ENCODE results near the gene ZXDC. TPM values are rescaled to one million over a fixed set of nuclear protein-coding genes. Genes with fewer than 3 reads are reported as not detected.
A peak's percentile ranks its signal among the peaks of the same experiment; 100 is the strongest.

ZXDC gene, protein sequence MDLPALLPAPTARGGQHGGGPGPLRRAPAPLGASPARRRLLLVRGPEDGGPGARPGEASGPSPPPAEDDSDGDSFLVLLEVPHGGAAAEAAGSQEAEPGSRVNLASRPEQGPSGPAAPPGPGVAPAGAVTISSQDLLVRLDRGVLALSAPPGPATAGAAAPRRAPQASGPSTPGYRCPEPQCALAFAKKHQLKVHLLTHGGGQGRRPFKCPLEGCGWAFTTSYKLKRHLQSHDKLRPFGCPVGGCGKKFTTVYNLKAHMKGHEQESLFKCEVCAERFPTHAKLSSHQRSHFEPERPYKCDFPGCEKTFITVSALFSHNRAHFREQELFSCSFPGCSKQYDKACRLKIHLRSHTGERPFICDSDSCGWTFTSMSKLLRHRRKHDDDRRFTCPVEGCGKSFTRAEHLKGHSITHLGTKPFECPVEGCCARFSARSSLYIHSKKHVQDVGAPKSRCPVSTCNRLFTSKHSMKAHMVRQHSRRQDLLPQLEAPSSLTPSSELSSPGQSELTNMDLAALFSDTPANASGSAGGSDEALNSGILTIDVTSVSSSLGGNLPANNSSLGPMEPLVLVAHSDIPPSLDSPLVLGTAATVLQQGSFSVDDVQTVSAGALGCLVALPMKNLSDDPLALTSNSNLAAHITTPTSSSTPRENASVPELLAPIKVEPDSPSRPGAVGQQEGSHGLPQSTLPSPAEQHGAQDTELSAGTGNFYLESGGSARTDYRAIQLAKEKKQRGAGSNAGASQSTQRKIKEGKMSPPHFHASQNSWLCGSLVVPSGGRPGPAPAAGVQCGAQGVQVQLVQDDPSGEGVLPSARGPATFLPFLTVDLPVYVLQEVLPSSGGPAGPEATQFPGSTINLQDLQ
- 10 to 100 TPM; 29.9 to 34.0 (median 31.6) TPM for polyA plus RNA-seq (ENCODE audit: insufficient read length in 3 of 3)

DNA sequence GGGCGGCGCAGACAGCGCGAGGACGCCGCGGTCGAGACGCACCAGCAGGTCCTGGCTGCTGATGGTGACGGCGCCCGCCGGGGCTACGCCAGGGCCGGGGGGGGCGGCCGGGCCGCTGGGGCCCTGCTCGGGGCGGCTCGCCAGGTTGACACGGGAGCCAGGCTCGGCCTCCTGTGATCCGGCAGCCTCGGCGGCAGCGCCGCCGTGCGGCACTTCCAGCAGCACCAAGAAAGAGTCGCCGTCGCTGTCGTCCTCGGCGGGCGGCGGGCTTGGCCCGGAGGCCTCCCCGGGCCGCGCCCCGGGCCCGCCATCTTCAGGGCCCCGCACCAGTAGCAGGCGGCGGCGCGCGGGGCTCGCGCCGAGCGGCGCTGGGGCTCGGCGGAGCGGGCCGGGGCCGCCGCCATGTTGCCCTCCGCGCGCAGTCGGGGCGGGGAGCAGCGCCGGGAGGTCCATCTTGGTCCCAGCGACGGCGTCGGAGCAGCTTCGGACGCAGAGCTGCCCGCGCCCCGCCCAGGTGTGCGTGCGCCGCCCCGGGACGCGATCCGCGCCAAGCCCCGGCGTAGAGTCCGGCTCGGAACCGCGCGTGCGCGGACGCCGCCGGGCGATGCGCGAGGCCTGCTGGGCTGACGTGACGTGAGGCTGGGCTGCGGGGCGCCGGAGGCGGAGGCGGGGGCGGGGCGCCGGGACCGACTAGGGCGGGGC is at the start of gene ZXDC:
Gene ZXDC, minus strand, starts transcription at position 479 of the 702 bp plus-strand sequence. Its CDS starts 26 bp downstream, at position 453.
- peak; percentile 72 to 90 (median 86) for DNase-seq (ENCODE audit: low read depth in 3 of 3, low spot score in 2 of 3)

DNA sequence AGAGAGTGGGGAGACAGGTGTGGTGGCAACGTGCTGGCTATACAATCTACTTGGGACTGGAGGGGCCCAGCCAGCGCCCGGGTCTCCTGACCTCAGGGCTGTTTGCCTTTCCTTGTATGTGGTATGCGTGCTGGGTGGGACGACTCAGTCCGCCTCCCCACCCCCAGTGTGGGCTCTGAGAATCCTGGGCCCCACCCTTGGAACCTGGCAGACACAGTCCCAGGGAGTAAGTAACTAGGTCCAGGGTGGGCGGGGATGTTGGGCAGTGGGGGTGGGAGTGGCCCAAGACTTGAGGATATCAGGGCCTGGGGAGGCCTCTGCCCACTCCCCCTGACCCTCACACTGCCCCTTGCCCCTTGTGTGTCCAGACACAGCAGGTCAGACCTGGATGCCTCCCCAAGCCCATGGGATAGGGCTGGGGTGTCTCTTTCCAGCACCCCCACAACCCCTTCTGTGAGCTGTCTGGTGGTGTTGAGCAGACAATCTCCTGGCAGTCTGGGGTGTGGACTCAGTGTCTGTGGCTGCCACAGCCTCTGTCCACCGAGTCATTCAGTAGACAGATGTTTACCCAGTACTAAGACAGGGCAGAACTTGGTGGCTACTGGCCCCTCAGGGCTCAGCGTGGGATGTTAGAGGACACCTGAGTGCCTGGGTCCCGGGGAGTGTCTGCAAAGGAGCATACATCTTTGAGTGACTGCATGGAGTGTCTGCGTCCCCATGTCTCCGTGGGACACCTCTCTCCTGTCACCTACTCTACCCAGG is 49.6 kb upstream of the ZXDC start:
- DNase-seq (ENCODE audit: low read depth in 3 of 3, low spot score in 2 of 3) = no peak

DNA sequence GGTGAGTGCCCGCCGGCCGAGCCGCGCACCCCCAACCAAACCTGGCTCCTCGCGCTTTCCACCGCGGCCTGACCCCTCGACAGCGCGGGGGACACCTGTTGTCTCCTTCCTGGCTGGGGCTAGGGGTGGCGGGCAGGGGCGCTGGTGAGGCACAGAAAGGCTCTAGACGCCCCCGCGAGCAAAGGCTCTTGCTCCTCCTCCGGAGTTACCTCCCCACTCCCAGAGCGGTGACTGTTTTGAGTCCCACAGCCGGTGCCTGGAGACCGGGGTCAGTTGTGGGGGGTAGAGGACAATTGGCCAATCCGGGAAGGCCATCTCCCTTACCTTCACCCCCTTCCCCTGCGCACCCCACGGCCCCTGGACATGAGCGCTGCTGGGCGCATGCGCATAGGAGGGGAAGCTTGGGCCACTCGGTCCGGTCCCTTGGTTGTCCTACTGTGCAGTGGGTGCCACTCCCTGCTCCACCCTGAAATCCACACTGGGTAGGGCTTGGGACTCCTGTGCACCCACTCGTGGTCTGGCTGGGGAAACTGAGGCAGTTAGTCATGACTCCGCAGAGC is 48.8 kb upstream of the ZXDC start:
- DNase-seq (ENCODE audit: low read depth in 3 of 3, low spot score in 2 of 3) = no peak

DNA sequence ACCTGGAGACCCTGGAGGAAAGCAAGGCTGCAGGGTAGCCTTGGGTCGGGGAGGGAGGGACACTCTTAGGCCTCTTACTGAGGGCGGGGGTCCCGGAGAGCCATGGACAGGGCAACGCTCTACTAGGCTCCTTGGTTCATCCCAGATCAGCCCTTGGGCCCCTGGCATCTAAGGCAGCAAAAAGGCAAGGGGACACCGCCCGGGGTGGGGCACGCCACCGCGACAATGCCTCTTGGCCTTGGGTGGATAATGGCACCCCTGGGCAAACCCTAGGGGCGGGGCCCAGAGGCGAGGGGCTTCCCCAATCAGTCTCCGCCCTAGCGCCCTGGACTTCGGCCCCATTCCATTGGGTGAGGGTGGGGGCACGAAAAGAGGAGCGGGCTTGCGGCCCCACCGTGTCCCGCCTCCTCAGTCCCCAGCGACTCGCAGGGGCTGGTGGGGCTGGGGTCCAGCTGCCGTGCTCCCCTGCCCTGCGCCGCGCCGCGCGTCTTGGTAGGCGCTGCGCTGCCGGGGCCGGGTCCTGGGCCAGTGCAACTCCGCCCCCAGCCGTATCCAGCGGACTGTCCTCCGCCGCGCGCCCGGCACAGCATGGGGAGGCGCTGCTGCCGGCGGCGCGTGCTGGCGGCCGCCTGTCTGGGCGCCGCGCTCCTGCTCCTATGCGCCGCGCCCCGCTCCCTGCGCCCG is 48.2 kb upstream of the ZXDC start, which contains the start of gene CHST13:
Gene CHST13, plus strand, starts transcription at position 411 of the 684 bp plus-strand sequence. Its CDS starts 178 bp downstream, at position 589.
- no peak for DNase-seq (ENCODE audit: low read depth in 3 of 3, low spot score in 2 of 3)

DNA sequence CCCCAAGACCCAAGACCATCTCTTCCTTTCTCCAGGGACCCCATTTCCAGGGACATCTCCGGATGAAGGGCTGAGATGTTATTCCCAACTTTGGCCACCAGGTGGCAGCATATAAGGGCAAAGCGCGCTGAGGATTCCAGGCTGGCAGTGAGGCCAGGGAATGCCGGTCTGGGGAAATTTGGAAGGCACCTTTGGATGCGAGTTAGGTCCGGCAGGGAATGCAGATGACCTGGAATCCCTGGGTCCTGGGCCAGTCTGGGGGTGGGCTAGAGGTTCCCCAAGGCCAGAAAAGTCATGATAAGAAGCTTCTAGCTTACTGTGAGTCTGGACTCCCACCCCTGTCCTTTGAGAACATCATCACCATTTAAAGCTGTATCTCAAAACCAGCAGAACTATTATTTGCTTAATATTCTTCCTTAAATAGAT is 46.7 kb upstream of the ZXDC start:
- DNase-seq (ENCODE audit: low read depth in 3 of 3, low spot score in 2 of 3) = peak in 1 of 3 donors; percentile 50

DNA sequence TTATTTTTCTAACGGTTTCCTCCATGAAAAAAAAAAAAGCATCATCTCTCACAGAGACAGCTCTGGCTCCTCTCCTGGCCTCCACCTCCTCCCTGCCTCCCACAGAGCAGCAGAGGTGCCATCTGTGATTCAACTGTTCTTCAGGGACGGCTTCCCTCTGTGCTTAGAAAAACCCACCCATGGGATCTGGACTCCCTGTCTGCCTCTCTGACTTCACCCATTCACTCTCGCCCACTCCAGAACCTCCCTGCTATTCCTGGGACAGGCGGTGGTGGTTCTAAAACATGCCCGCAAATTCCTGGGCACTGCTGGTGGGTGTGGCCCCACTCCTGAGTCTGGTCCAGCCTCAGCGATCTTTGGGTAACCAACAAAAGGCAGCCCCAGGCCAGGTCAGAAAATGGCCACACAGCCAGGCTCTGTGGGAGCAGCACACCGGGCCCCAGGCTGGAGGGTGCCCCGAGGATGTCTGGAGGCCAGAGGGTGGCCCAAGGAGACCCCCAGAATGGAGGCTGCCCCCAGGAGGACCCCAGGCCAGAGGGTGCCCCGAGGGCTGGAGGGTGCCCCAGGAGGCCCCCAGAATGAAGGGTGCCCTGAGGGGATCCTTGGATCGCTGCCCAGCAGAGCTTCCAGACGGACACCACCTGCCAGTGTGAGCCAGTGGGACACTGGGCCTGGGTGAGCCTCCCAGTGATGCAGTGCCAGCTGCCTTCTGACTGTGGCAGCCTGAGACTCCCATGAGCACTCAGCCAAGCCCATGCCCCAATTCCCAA is 45.6 kb upstream of the ZXDC start:
- no peak for DNase-seq (ENCODE audit: low read depth in 3 of 3, low spot score in 2 of 3)

DNA sequence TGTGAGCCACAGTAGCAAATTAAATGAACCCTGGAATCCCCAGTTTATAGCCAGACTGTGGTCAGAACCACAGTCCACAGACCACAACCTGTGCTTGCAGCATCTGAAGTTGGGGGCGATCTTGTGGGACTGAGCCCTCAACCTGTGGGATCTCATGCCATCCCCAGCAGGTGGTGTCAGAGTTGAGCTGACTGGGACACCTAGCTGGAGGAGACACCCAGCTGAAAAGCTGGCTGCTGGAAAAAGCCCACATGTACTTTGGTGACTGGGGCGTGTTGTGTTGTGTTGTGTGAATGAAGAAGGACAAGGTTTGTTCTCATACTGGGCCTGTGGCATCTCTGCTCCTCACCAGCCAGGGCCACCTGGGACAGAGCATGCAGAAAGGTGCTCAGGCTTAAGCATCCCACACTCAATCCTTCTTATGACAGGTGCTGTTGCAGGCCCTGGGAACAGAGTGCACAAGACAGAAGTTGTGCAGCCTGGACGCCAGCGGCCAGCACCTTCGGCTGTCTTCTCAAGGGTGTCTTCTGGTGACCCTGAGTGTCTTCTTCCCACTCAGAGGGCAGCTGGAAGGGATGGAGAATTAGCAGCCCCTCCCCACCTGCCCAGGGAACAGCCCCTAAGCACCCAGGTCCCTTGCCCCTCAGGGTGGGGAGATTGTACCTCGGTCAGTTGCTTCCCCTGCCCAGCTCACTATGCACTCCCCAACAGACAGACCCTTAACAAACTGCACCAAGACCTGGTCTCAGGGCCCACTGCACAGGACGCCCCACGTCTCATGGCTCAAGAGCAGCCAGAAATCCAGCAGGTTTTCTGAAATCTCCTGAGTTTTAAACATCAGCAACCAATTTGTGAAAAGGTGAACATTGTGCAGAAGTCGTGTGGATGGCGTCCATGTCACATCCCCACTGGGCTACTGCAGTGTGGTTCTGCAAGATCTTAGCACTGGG is 44.1 kb upstream of the ZXDC start:
- DNase-seq (ENCODE audit: low read depth in 3 of 3, low spot score in 2 of 3) = no peak

DNA sequence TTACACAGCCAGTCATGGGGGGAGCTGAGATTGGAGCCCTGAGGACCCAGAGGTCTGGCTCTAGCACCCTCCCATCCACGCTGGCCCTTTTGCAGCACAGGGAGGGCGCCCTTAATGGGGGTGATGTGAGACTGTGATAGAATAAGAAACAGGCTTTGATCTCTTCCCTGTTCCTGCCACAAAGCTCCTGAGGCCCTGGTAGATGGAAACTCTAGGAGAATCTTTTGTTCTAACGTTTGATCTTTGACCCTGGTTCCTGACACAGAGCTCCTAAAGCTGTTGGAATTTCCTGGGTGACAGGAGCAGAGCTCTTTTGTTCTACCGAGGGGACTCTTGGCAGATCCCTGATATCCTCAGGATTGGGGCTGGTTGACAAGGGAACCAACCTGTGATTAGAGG is 43.1 kb upstream of the ZXDC start:
- DNase-seq (ENCODE audit: low read depth in 3 of 3, low spot score in 2 of 3) = no peak

DNA sequence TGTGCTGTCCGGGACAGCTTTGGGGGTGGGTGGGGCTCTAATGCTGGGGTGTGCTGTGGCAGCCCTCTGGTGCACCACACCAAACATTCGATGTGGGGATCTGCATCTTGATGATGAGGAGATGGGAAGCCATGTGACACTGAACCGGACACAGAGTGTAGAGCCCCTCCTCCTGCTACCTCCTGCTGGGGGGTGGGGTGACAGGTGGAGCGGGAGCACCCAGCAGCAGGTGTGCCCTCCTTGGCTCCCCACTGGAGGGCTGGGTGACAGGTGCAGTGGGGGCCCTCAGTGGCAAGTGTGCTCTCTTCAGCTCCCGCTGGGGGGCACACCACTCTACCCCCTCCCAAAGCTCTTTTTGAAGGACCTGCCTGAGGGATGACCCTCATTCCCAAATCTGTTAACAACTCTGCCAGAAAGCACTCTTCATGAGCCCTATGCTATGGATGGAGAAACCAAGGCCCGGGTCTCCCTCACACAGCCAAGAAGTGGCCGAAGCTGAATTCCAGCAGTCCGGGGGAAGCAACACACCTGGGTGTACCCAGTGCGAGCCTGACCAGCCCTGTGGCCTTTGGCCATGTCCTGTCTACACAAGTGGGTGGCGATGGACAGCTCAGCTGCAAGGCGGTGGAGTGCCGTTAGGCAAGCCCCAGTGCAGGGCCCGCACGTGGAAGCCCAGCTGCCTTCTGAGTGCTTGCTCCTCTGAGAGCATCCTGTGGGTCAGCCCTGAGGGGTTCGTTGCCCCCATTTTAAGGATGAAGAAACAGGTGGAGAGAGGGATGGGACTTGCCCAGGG is 42.5 kb upstream of the ZXDC start:
- DNase-seq (ENCODE audit: low read depth in 3 of 3, low spot score in 2 of 3) = no peak

DNA sequence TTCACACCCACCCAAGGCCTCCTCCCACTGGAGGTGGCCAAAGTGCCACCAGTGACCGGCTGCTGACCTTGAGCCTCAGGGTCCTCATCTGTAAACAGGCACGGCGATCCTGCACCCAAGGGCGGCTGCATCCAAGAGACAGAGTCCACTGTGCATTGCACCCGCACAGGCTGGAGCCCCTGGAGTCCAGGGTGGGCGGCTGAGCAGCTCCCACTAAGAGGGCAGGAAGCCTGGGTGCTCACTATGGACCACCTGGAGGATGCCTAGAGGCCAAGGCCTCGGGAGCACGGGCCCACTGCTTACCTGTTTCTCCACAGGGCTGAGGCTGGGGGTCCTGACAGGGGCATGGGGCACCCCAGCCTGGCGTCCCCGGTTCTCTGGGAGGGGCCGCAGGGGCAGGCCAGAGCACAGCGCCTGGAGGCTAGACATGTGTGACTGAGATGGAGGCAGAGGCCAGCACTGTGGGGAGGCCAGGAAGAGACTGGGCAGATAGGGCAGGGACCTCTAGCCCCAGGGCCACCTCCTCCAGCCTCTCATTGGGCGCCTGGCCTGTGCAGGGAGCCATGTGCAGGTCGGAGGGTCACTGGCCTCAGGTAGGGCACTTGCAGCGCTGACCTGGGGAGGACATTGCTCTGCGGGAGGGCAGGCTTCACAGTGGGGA is 41.7 kb upstream of the ZXDC start, which contains the start of gene UROC1:
Gene UROC1, minus strand, starts transcription at position 483 of the 661 bp plus-strand sequence. Its CDS starts 54 bp downstream, at position 429.
- DNase-seq (ENCODE audit: low read depth in 3 of 3, low spot score in 2 of 3) = no peak

DNA sequence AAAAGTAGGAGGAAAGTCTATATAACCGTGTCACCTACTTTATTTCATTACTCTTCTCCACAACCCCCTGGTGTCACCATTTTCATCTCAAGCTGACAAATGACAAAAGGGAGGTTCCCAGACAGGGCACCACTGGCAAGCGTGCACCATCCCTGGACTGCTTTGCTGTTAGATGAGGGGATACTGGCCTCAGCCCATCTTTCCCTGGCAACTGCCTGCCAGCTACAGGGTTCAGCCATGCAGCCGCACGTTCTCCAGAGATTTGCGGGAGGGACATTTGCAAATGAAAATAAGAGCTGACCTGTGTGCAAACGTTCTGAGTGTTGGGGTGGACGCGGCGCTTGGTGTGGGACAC is 41.2 kb upstream of the ZXDC start:
- DNase-seq (ENCODE audit: low read depth in 3 of 3, low spot score in 2 of 3) = no peak

DNA sequence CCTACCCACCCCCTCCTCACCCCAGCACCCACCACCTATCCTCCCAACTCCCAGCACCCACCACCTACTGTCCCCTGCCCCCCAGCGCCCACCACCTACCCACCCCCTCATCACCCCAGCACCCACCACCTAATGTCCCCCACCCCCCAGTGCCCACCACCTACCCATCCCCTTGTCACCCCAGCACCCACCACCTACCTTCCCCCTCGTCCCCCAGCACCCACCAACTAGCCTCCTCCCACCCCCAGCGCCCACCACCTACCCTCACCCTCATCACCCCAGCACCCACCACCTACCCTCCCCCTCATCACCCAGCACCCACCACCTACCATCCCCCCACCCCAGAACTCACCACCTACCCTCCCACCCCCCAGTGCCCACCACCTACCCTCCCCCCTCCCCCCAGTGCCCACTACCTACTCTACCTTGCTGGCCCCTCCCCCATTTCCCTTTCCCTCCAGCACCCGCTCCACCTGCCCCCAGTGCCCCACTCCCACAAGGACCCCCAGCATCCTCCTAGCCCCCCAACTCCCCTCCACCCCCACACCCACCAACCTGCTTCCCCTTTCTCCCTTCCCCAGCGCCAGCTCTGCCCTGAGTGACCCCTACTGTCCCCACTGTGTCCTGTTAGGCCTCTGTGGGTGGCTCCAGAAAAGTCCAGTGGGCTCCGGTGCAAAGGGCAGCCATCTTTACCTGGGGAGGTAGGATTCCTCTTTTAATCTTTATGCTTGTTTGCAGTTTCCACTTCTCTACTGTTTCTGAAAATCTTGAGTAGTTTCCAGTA is 40.7 kb upstream of the ZXDC start:
- no peak for DNase-seq (ENCODE audit: low read depth in 3 of 3, low spot score in 2 of 3)

DNA sequence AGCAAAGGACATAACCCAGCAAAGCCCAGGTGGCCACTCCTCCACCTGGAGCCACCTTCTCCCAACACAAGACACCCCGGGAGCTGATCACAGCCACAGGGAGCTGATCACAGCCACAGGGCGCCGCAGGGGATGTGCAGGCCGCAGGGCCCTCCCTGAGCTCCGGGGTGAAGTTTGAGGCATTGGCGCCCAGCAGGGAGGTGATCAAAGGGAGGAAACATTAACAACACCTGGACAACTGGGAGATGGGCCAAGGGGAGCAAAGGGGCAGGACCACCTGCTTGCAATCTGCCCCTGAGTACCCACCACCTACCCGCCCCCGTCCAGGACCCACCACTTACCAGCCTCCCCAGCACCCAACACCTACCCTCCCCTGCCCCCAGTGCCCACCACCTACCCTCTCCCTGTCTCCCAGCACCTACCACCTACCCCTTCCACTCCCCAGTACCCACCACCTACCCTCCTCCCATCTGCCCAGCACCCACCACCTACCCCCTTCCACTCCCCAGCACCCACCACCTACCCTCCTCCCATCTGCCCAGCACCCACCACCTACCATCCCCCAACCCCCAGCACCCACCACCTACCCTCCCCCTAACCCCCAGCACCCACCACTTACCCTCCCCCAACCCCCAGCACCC is 39.5 kb upstream of the ZXDC start:
- no peak for DNase-seq (ENCODE audit: low read depth in 3 of 3, low spot score in 2 of 3)

DNA sequence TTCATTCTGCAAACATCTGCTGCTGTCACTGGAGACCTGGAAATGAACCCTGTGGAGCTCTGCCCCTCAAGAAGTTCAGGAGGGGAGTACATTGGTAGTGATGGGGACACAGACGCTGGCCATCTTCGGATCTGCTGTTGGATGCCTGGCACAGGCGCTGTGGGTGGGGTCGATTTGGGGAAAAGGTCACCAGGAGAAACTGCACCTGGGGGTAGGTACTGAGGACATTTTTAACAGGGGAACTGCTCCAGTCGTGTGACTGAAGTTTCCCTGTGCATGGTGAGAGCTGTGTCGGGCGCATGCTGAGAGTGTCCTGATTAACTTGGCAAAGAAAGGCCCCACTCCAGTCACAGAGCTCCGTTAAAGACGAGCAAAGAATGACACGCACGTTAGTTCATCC is 38.5 kb upstream of the ZXDC start:
- no peak for DNase-seq (ENCODE audit: low read depth in 3 of 3, low spot score in 2 of 3)
